HCT116 (cell line): Measurements from ENCODE around the gene MCF2L2.

Experiments
- CTCF ChIP-seq, 3 experiments: fragments of 200-600 bp in 1 of 3; sonication (generic) in 1 of 3; IDR thresholded peaks in 2 of 3; conservative IDR thresholded peaks in 1 of 3; 2 replicates each; pipeline ENCODE4 v1.5.1; 2012 to 2017; ENCODE audit warnings: low read depth in 2 of 3, low read length in 2 of 3, antibody characterized with exemption in 1 of 3, borderline replicate concordance in 1 of 3, control low read depth in 1 of 3, mild to moderate bottlenecking in 1 of 3, mixed read lengths in 1 of 3, mixed run types in 1 of 3, moderate library complexity in 1 of 3; ENCODE audit not compliant: insufficient read depth in 1 of 3
- EZH2 ChIP-seq: fragments of 200-600 bp; sonication (generic); IDR thresholded peaks from 2 replicates; pipeline ENCODE4 v1.6.1; 2017; ENCODE audit warnings: antibody characterized with exemption, mixed run types
- JUND ChIP-seq: IDR thresholded peaks from 2 replicates; pipeline ENCODE4 v1.6.1; 2012
- ZBTB33 ChIP-seq: IDR thresholded peaks from 2 replicates; pipeline ENCODE4 v1.6.1; 2011; ENCODE audit warnings: mild to moderate bottlenecking, low read length, moderate library complexity; ENCODE audit not compliant: insufficient replicate concordance; ENCODE audit errors: extremely low read depth

GRCh38 chr3:183203670-183204069 lies 224.7 kb downstream of the MCF2L2 start:
- TF ChIP-seq CTCF (IDR thresholded peaks at IDR 0.05 in 2 of 3, conservative IDR thresholded peaks at IDR 0.05 in 1 of 3; ENCODE audit: borderline replicate concordance in 1 of 3, insufficient read depth in 1 of 3, low read depth in 2 of 3, low read length in 2 of 3) (no peak), ZBTB33 (no peak), EZH2 (no peak), JUND (no peak)
